Gastroesophageal sphincter (tissue), 3 donors: ENCODE measurements around the gene AKR1E2.

Experiments
- POLR2A ChIP-seq, 2 donors: fragments of 450-650 bp; IDR thresholded peaks; one replicate each; pipeline ENCODE4 v1.6.1; 2017; ENCODE audit warnings: antibody characterized with exemption in 2 of 2, mild to moderate bottlenecking in 2 of 2, moderate library complexity in 1 of 2
- POLR2AphosphoS5 ChIP-seq: sonication (generic); formaldehyde crosslinking; IDR thresholded peaks from one replicate; pipeline ENCODE4 v1.6.1; 2017; ENCODE audit warnings: antibody characterized with exemption
- TF ChIP-seq, protein P1 (sequence below), 4 experiments: fragments of 200-600 bp in 2 of 4; fragments of 450-650 bp in 2 of 4; sonication (generic) in 1 of 4; IDR thresholded peaks; one replicate each; pipeline ENCODE4 v1.5.1; 2017 to 2019; ENCODE audit warnings: antibody characterized with exemption in 4 of 4, mild to moderate bottlenecking in 2 of 4, moderate library complexity in 2 of 4

DNA sequence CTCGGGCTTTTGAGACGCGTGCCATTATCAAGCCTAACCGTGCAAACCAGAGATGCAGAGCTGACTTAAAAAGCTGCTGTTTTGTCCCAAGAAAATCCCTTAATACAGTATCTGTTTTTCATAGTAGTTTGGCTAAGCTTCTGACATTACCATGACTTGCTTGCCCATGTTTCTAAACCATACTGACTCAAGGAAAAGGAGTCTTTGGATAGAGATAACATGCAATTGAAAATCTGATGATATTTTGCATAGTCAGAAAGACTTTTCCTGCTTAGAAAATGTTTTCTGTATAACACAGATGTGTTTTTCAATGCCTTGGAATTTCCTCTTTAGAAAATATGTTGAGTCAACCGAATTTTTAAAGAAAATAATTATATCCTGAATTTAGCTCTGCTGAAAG lies 21.5 kb upstream of the AKR1E2 start:
- TF ChIP-seq, protein P1, sequence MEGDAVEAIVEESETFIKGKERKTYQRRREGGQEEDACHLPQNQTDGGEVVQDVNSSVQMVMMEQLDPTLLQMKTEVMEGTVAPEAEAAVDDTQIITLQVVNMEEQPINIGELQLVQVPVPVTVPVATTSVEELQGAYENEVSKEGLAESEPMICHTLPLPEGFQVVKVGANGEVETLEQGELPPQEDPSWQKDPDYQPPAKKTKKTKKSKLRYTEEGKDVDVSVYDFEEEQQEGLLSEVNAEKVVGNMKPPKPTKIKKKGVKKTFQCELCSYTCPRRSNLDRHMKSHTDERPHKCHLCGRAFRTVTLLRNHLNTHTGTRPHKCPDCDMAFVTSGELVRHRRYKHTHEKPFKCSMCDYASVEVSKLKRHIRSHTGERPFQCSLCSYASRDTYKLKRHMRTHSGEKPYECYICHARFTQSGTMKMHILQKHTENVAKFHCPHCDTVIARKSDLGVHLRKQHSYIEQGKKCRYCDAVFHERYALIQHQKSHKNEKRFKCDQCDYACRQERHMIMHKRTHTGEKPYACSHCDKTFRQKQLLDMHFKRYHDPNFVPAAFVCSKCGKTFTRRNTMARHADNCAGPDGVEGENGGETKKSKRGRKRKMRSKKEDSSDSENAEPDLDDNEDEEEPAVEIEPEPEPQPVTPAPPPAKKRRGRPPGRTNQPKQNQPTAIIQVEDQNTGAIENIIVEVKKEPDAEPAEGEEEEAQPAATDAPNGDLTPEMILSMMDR (IDR thresholded peaks at IDR 0.05) = no peak
- TF ChIP-seq POLR2A (IDR thresholded peaks at IDR 0.05) = no peak
- no peak for TF ChIP-seq POLR2AphosphoS5
